ENCODE data around the gene OPALIN.
A peak's percentile ranks its signal among the peaks of the same experiment; 100 is the strongest.

OPALIN gene

DNA sequence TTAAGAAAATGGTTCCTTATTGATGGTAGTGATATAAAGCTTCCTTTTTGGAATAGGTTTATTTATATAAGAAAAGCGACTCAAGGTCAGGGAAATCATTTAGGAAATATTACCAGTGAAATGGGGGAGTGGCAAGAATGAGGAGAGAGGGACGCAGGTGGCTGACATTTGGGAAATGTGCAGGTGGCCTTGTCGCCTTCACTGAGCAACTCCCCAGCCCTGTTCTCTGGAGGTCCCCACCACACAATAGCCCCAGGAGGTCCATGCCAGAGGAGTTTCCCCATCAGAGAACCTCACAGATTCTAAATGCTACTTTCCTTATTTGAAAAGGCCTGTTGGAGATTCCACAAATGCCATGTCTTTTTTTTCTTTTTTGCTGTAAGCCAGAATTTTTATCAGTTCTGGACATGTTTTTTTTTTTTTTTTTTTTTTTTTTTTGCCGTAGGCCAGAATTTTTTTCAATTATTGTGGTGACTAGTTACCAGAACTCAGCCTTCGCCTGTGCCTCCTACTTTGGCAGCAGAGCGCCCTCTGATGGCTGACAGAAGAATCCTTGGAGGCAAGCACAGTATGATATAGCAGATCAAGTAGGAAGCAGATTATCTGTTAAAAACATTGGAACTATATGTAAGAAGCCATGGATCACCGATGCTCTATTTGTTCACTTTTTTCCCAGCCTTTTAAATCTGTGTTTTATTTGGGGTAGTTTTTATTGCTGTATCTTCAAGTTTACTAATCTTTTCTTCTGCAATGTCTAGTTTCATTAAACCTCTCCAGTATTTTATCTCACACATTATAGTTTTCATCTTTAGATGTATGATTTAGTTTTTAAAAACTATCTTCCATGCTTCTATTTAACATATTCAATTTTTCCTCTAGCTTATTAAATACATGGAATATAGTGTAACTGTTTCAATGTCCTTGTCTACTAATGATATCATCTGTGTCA lies 18.6 kb downstream of the OPALIN start:
- TF ChIP-seq, protein P1, sequence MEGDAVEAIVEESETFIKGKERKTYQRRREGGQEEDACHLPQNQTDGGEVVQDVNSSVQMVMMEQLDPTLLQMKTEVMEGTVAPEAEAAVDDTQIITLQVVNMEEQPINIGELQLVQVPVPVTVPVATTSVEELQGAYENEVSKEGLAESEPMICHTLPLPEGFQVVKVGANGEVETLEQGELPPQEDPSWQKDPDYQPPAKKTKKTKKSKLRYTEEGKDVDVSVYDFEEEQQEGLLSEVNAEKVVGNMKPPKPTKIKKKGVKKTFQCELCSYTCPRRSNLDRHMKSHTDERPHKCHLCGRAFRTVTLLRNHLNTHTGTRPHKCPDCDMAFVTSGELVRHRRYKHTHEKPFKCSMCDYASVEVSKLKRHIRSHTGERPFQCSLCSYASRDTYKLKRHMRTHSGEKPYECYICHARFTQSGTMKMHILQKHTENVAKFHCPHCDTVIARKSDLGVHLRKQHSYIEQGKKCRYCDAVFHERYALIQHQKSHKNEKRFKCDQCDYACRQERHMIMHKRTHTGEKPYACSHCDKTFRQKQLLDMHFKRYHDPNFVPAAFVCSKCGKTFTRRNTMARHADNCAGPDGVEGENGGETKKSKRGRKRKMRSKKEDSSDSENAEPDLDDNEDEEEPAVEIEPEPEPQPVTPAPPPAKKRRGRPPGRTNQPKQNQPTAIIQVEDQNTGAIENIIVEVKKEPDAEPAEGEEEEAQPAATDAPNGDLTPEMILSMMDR (IDR thresholded peaks at IDR 0.05; ENCODE audit: low read depth, low read length): peak; percentile 86
- H3K9me3 ChIP-seq: no peaks in the 10 kb centered on the region
- no peaks in the 10 kb centered on the region for H3K27me3 ChIP-seq
- H3K4me3 ChIP-seq (ENCODE audit: low read depth, low read length): no peak overlapping the region
- DNase-seq: peak; percentile 58
- H3K36me3 ChIP-seq: no peaks in the 10 kb centered on the region
- H3K4me1 ChIP-seq: no peaks in the 10 kb centered on the region

DNA sequence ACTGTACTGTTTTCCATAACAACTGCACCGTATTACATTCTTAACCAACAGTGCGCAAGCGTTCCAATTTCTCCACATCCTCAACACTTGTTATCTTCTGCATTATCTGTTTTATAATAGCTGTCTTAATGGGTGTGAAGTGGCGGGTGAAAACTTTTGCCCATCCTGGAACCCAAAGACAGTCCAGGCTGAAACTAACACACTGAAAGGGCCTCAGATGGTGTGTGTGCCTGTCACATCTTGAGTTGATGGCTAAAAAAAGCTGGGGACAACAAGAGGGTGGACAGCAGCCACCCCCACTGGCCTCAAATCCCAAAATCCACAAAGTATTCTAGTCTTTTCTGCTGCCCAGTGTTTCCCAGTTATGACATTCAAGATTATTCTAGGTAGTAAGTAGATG lies 19.4 kb downstream of the OPALIN start:
- no peaks in the 10 kb centered on the region for H3K27me3 ChIP-seq
- H3K9me3 ChIP-seq: no peaks in the 10 kb centered on the region
- DNase-seq: no peak
- no peaks in the 10 kb centered on the region for H3K36me3 ChIP-seq
- H3K4me3 ChIP-seq (ENCODE audit: low read depth, low read length): no peak overlapping the region
- H3K4me1 ChIP-seq: no peaks in the 10 kb centered on the region
- TF ChIP-seq, protein P1 (IDR thresholded peaks at IDR 0.05; ENCODE audit: low read depth, low read length): no peak

DNA sequence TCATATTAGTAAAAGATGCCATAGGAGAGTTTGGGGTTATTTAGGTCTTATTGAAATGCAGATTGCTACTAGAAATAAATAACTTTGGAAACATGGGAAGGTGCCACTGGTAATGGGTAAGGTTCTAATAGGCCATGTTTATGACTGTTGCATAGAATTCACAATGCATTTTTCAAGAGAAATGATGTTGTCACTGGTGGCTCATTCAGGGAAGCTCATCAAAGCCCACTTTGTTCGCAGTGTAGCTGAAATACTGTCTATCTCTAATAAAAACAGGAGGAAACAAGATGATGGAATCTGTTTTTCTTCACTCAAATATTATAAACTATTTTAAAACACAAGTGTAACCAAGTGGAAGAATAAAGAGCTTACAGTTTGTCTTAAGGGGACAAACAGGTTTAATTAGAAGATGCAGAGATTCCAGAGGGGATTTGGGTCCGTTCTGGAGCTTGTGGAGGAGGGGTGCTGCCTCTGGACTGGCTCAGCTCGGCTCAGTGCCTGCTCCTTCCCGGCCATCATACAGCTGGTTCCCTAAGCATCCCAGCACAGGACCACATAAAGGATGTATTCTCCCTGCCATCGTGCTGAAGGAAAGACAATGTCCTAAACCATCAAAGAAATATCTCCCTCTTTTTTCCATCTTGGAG lies 20.4 kb downstream of the OPALIN start:
- H3K9me3 ChIP-seq: no peaks in the 10 kb centered on the region
- H3K36me3 ChIP-seq: no peaks in the 10 kb centered on the region
- no peak for DNase-seq
- H3K27me3 ChIP-seq: no peaks in the 10 kb centered on the region
- no peaks in the 10 kb centered on the region for H3K4me1 ChIP-seq
- H3K4me3 ChIP-seq (ENCODE audit: low read depth, low read length): no peak overlapping the region
- TF ChIP-seq, protein P1 (IDR thresholded peaks at IDR 0.05; ENCODE audit: low read depth, low read length): no peak

DNA sequence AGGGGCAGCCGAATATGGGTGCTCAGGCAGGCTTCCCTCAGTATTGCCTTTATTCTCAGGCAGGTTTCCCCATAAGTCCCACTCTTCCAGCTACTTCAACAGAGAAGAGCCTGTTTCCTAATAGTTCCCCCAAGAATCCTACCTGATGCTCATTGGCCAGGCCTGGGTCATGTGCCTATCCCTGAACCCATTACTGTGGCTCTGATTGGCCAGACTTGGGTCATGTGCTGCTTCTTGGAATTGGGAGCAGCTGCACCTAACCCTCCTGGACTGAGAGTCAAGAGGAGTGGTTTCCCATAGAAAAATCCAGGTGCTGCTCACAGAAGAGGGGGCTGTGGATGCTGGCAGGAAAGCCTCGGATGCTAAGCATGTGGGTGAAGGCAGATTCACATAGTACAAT lies 21.7 kb downstream of the OPALIN start:
- no peaks in the 10 kb centered on the region for H3K36me3 ChIP-seq
- no peaks in the 10 kb centered on the region for H3K4me1 ChIP-seq

DNA sequence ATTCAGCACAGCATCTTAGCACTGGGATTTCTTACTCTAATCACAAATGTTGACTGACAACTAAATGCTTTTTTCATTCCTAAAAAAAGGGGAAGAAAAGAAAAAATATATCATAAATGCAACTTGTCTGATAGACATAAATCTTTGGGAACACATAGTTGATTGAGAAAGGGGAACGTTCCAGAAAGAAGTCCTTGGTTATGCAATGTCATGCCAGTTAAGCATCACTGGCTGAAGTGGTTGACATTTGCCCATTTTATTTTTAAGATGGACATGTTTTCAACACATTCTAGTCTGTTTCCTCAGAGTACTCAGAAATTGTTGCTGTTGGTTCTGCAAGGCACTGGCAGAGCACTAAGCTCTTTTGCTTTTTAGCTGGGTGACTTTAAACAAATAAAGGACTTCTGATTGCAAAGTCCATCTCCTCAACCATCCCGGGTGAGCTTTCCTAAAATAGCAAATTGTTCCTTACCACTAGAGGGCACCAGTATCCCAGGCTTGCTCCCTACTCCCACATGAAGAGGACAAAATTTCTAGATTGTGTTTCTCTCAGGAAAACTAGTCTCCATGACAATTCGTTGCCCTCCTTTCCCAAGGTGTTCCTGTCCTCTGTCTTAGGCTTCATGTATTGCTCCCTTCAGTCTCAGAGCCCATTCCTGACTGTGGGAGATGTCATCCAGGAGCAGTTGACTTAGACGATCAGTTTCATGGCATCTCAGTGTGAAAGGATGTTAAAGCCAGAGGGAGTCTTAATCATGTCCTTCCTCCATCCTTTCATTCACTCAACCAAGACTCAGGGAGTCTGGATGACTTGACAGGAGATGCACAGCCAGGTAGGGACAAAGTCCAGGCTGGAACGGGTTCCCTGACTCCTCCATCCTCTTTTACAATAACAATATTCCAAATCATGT lies 23.9 kb downstream of the OPALIN start:
- Histone ChIP-seq H3K9me3 (no peaks in the 10 kb centered on the region), H3K4me1 (no peaks in the 10 kb centered on the region), H3K4me3 (ENCODE audit: low read depth, low read length) (no peak overlapping the region), H3K36me3 (no peaks in the 10 kb centered on the region), H3K27me3 (no peaks in the 10 kb centered on the region)
- TF ChIP-seq, protein P1 (IDR thresholded peaks at IDR 0.05; ENCODE audit: low read depth, low read length): peak; percentile 82
- DNase-seq: peak; percentile 19

More for the DNA sequence above, 21.7 kb downstream of the OPALIN start:
- no peaks in the 10 kb centered on the region for H3K9me3 ChIP-seq
- H3K27me3 ChIP-seq: no peaks in the 10 kb centered on the region
- TF ChIP-seq, protein P1 (IDR thresholded peaks at IDR 0.05; ENCODE audit: low read depth, low read length): no peak
- no peak for DNase-seq
- H3K4me3 ChIP-seq (ENCODE audit: low read depth, low read length): no peak overlapping the region
